Ishikawa (cell line): ENCODE measurements around the gene GDF10.

ENCODE experiments used
- CEBPB ChIP-seq: IDR thresholded peaks from 2 replicates; pipeline ENCODE4 v1.6.1; 2012
- CREB1 ChIP-seq: IDR thresholded peaks from 2 replicates; pipeline ENCODE4 v1.6.1; 2012; ENCODE audit warnings: low read depth
- EGR1 ChIP-seq: IDR thresholded peaks from 2 replicates; pipeline ENCODE4 v1.6.1; 2012
- EP300 ChIP-seq: IDR thresholded peaks from 2 replicates; pipeline ENCODE4 v1.6.1; 2012; ENCODE audit warnings: borderline replicate concordance
- FOXM1 ChIP-seq: IDR thresholded peaks from 2 replicates; pipeline ENCODE4 v1.6.1; 2012; ENCODE audit warnings: low read depth, borderline replicate concordance
- NFIC ChIP-seq: IDR thresholded peaks from 2 replicates; pipeline ENCODE4 v1.6.1; 2012
- RAD21 ChIP-seq: IDR thresholded peaks from 2 replicates; pipeline ENCODE4 v1.6.1; 2012; ENCODE audit warnings: low read depth
- TAF1 ChIP-seq: IDR thresholded peaks from 2 replicates; pipeline ENCODE4 v1.6.1; 2012; ENCODE audit warnings: low read depth, mild to moderate bottlenecking
- TCF12 ChIP-seq: IDR thresholded peaks from 2 replicates; pipeline ENCODE4 v1.6.1; 2012; ENCODE audit warnings: low read depth
- TEAD4 ChIP-seq: IDR thresholded peaks from 2 replicates; pipeline ENCODE4 v1.6.1; 2012
- YY1 ChIP-seq: IDR thresholded peaks from 2 replicates; pipeline ENCODE4 v1.6.1; 2012; ENCODE audit warnings: low read depth
- ZBTB7A ChIP-seq: IDR thresholded peaks from 2 replicates; pipeline ENCODE4 v1.6.1; 2012; ENCODE audit warnings: low read depth
- TF ChIP-seq, protein P1 (sequence below): IDR thresholded peaks from 2 replicates; pipeline ENCODE4 v1.6.1; 2012; ENCODE audit warnings: low read depth, mild to moderate bottlenecking
- TF ChIP-seq, protein P2 (sequence below): IDR thresholded peaks from 2 replicates; pipeline ENCODE4 v1.6.1; 2012

DNA sequence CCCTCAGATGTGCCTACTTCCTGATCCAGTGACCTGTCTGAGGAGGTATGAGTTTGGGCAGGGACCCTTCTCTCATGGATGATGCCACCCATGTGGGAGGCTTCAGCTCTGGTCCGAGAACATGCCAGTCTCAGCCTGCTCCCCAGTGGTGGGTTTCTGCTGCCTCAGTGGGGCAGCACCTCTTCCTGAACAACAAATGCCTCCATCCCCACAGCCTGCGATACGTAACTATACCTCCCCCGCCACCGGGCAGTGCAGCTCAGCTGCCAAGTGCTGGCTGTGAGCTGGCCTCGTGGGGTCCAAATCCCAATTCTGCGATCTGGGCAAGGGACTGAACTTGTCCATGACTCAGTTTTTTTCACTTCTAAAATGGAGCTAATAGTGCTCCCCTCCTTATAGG is 3.1 kb downstream of the GDF10 start:
- TF ChIP-seq, protein P1, sequence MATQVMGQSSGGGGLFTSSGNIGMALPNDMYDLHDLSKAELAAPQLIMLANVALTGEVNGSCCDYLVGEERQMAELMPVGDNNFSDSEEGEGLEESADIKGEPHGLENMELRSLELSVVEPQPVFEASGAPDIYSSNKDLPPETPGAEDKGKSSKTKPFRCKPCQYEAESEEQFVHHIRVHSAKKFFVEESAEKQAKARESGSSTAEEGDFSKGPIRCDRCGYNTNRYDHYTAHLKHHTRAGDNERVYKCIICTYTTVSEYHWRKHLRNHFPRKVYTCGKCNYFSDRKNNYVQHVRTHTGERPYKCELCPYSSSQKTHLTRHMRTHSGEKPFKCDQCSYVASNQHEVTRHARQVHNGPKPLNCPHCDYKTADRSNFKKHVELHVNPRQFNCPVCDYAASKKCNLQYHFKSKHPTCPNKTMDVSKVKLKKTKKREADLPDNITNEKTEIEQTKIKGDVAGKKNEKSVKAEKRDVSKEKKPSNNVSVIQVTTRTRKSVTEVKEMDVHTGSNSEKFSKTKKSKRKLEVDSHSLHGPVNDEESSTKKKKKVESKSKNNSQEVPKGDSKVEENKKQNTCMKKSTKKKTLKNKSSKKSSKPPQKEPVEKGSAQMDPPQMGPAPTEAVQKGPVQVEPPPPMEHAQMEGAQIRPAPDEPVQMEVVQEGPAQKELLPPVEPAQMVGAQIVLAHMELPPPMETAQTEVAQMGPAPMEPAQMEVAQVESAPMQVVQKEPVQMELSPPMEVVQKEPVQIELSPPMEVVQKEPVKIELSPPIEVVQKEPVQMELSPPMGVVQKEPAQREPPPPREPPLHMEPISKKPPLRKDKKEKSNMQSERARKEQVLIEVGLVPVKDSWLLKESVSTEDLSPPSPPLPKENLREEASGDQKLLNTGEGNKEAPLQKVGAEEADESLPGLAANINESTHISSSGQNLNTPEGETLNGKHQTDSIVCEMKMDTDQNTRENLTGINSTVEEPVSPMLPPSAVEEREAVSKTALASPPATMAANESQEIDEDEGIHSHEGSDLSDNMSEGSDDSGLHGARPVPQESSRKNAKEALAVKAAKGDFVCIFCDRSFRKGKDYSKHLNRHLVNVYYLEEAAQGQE: no peak
- TF ChIP-seq, protein P2, sequence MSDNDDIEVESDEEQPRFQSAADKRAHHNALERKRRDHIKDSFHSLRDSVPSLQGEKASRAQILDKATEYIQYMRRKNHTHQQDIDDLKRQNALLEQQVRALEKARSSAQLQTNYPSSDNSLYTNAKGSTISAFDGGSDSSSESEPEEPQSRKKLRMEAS: no peak
- TF ChIP-seq TEAD4 (no peak), RAD21 (no peak), NFIC (no peak), EP300 (no peak), YY1 (no peak), CEBPB (no peak), EGR1 (no peak), FOXM1 (no peak), CREB1 (no peak), TAF1 (no peak), TCF12 (no peak), ZBTB7A (no peak)
